CD4-positive, alpha-beta T cell (primary cell): ENCODE data around the gene AAMDC. TPM values are rescaled to one million over a fixed set of nuclear protein-coding genes. Genes with fewer than 3 reads are reported as not detected.

ENCODE experiments used
- ATAC-seq: fragments of 200-7000 bp; cut with Tn5 transposase; one replicate; pipeline ENCODE4 v1.10.0; 2022; ENCODE audit warnings: mild to moderate bottlenecking; ENCODE audit not compliant: poor library complexity
- CTCF ChIA-PET: fragments of 350-600 bp; sonication (Branson Sonifier 250); formaldehyde crosslinking; loops from one replicate; lab custom pipeline; 2021; ENCODE audit warnings: antibody characterized with exemption, inconsistent platforms; lab: Charles Lee
- POLR2A ChIA-PET: fragments of 350-600 bp; sonication (Branson Sonifier 250); formaldehyde crosslinking; loops from one replicate; lab custom pipeline; 2021; ENCODE audit warnings: antibody characterized with exemption, inconsistent platforms; lab: Charles Lee
- DNase-seq, 14 experiments: peaks; one replicate each; pipeline ENCODE4 v3.0.0-alpha.2; 2013 to 2020; ENCODE audit warnings: mixed read lengths in 2 of 14
- H3K27ac ChIP-seq, 2 donors: one replicate each; pipeline versions ENCODE4 v1.5.1 to v1.7.0; 2013; ENCODE audit warnings: low read length in 2 of 2, low read depth in 1 of 2, mild to moderate bottlenecking in 1 of 2
- H3K27me3 ChIP-seq, 2 experiments: 1 replicate in 1 of 2; 2 replicates in 1 of 2; pipeline versions ENCODE4 v1.6.1 to v1.7.0; 2013; ENCODE audit warnings: low read length in 2 of 2, control low read depth in 1 of 2, mild to moderate bottlenecking in 1 of 2, moderate library complexity in 1 of 2; ENCODE audit not compliant: insufficient read depth in 2 of 2, control insufficient read depth in 1 of 2
- H3K36me3 ChIP-seq: one replicate; pipeline ENCODE4 v1.6.1; 2013; ENCODE audit warnings: low read length, control low read depth; ENCODE audit not compliant: insufficient read depth
- H3K4me1 ChIP-seq: one replicate; pipeline ENCODE4 v1.6.1; 2013; ENCODE audit warnings: low read length, control low read depth; ENCODE audit not compliant: insufficient read depth
- H3K4me3 ChIP-seq: one replicate; pipeline ENCODE4 v1.5.1; 2013; ENCODE audit warnings: mild to moderate bottlenecking, low read length, moderate library complexity
- H3K9me3 ChIP-seq, 2 experiments: 1 replicate in 1 of 2; 2 replicates in 1 of 2; pipeline versions ENCODE4 v1.6.1 to v1.7.0; 2013; ENCODE audit warnings: low read length in 2 of 2, mild to moderate bottlenecking in 2 of 2, control low read depth in 1 of 2, moderate library complexity in 1 of 2; ENCODE audit not compliant: control insufficient read depth in 1 of 2, insufficient read depth in 1 of 2
- H3K27ac Mint-ChIP-seq: one replicate; pipeline ENCODE4 v1.8.0; 2020; ENCODE audit warnings: mixed read lengths
- H3K27me3 Mint-ChIP-seq: one replicate; pipeline ENCODE4 v1.8.0; 2021; ENCODE audit warnings: mixed read lengths
- H3K36me3 Mint-ChIP-seq: one replicate; pipeline ENCODE4 v1.8.0; 2021; ENCODE audit warnings: low read depth, mixed read lengths
- H3K4me1 Mint-ChIP-seq: one replicate; pipeline ENCODE4 v1.8.0; 2021; ENCODE audit warnings: low read depth, mixed read lengths
- H3K4me3 Mint-ChIP-seq: one replicate; pipeline ENCODE4 v1.8.0; 2020; ENCODE audit warnings: mild to moderate bottlenecking, mixed read lengths
- H3K9me3 Mint-ChIP-seq: one replicate; pipeline ENCODE4 v1.8.0; 2020; ENCODE audit warnings: mixed read lengths
- CTCF ChIP-seq: fragments of 200-600 bp; IDR thresholded peaks from one replicate; pipeline ENCODE4 v1.8.0; 2022; ENCODE audit warnings: antibody characterized with exemption, mild to moderate bottlenecking
- intact Hi-C, 2 experiments: fragments of 100-400 bp; cut with DNase I in 1 of 2; cut with micrococcal nuclease in 1 of 2; formaldehyde crosslinking; loops; one replicate each; pipeline versions ENCODE4 v1.15.1 to v1.9.0; 2023 to 2025; cut with DNase I, micrococcal nuclease
- total RNA-seq, 174 experiments: library from RNA in 2 of 174; stranded (reverse) in 2 of 174; gene quantifications; one replicate each; pipeline ENCODE4 v1.2.3 and lab custom pipeline; 2021 to 2026

Gene AAMDC
- total RNA-seq, 2 experiments from 2014 or later: 1.5 to 2.1 TPM

GRCh38 chr11:77883775-77884174, 62.8 kb downstream of the AAMDC start:
- Histone ChIP-seq H3K36me3 (peaks cover 58% of the 10 kb centered on the region), H3K27ac (no peak overlapping the region), H3K27me3 (no peaks in the 10 kb centered on the region), H3K9me3 (no peaks in the 10 kb centered on the region), H3K4me1 (no peaks in the 10 kb centered on the region), H3K4me3 (no peak overlapping the region)
- TF ChIP-seq CTCF: no peak
- Mint-ChIP-seq H3K36me3 (peaks cover 95% of the 10 kb centered on the region), H3K27me3 (no peaks in the 10 kb centered on the region), H3K27ac (no peak overlapping the region), H3K4me3 (no peak overlapping the region), H3K9me3 (no peaks in the 10 kb centered on the region), H3K4me1 (no peaks in the 10 kb centered on the region)
- ChIA-PET CTCF (no interaction called here), POLR2A (no interaction called here)
- DNase-seq: no peak
- intact Hi-C loops: no loop called here
- no peak for ATAC-seq

GRCh38 chr11:77884186-77884828, 63.4 kb downstream of the AAMDC start:
- no peak overlapping the region for H3K4me3 Mint-ChIP-seq
- H3K27me3 ChIP-seq: no peaks in the 10 kb centered on the region
- intact Hi-C loops: no loop called here
- H3K36me3 Mint-ChIP-seq: peaks cover 94% of the 10 kb centered on the region
- no peak for ATAC-seq
- DNase-seq: no peak
- H3K36me3 ChIP-seq: peaks cover 53% of the 10 kb centered on the region
- ChIA-PET POLR2A (no interaction called here), CTCF (no interaction called here)
- no peak overlapping the region for H3K4me3 ChIP-seq
- H3K9me3 ChIP-seq: no peaks in the 10 kb centered on the region
- H3K4me1 ChIP-seq: no peaks in the 10 kb centered on the region
- H3K27ac ChIP-seq: no peak overlapping the region
- no peak for TF ChIP-seq CTCF
- no peaks in the 10 kb centered on the region for H3K9me3 Mint-ChIP-seq
- no peaks in the 10 kb centered on the region for H3K4me1 Mint-ChIP-seq
- H3K27ac Mint-ChIP-seq: no peak overlapping the region
- H3K27me3 Mint-ChIP-seq: no peaks in the 10 kb centered on the region

- ChIA-PET POLR2A (no interaction called here), CTCF (no interaction called here)
- DNase-seq (no peak), ATAC-seq (no peak)
- no peaks in the 10 kb centered on the region for H3K4me1 Mint-ChIP-seq
- H3K36me3 ChIP-seq: peaks cover 52% of the 10 kb centered on the region
- no peaks in the 10 kb centered on the region for H3K27me3 Mint-ChIP-seq
- no peaks in the 10 kb centered on the region for H3K9me3 ChIP-seq
- no peaks in the 10 kb centered on the region for H3K4me1 ChIP-seq
- intact Hi-C loops: no loop called here
- no peak overlapping the region for H3K27ac Mint-ChIP-seq
- no peak overlapping the region for H3K4me3 ChIP-seq
- no peak overlapping the region for H3K27ac ChIP-seq
- H3K4me3 Mint-ChIP-seq: no peak overlapping the region
- H3K27me3 ChIP-seq: no peaks in the 10 kb centered on the region
- peaks cover 93% of the 10 kb centered on the region for H3K36me3 Mint-ChIP-seq
- H3K9me3 Mint-ChIP-seq: no peaks in the 10 kb centered on the region
- no peak for TF ChIP-seq CTCF
These were observed 63.9 kb downstream of the AAMDC start for GRCh38 chr11:77884829-77885190.
